Activated CD8-positive, alpha-beta memory T cell treated with anti-CD3 and anti-CD28 coated beads, Interleukin-2, amount 10 ng/mL, durations not matched to agents 7 days and 5 days (primary cell): ENCODE data around the gene PARP6. TPM values are rescaled to one million over a fixed set of nuclear protein-coding genes. Genes with fewer than 3 reads are reported as not detected.

ENCODE experiments used
- ATAC-seq: fragments of 150-1000 bp; cut with Tn5 transposase; one replicate; pipeline ENCODE4 v1.10.0; 2021; ENCODE audit warnings: moderate library complexity
- CTCF ChIA-PET: fragments of 350-600 bp; sonication (Branson Sonifier 250); formaldehyde crosslinking; loops from one replicate; lab custom pipeline; 2021; ENCODE audit warnings: antibody characterized with exemption; lab: Charles Lee
- DNase-seq: peaks from one replicate; pipeline ENCODE4 v3.0.0-alpha.2; 2020
- H3K27ac Mint-ChIP-seq: one replicate; pipeline ENCODE4 v1.8.0; 2021; ENCODE audit warnings: mild to moderate bottlenecking, mixed read lengths
- H3K27me3 Mint-ChIP-seq: one replicate; pipeline ENCODE4 v1.8.0; 2021; ENCODE audit warnings: mixed read lengths
- H3K36me3 Mint-ChIP-seq: one replicate; pipeline ENCODE4 v1.8.0; 2021; ENCODE audit warnings: mild to moderate bottlenecking, mixed read lengths
- H3K4me1 Mint-ChIP-seq: one replicate; pipeline ENCODE4 v1.8.0; 2021; ENCODE audit warnings: mixed read lengths
- H3K4me3 Mint-ChIP-seq: one replicate; pipeline ENCODE4 v1.8.0; 2021; ENCODE audit warnings: mild to moderate bottlenecking, moderate library complexity, mixed read lengths
- H3K9me3 Mint-ChIP-seq: one replicate; pipeline ENCODE4 v1.8.0; 2022; ENCODE audit warnings: low read depth, mixed read lengths
- total RNA-seq, 2 experiments: library from RNA; stranded (reverse); gene quantifications; one replicate each; pipeline ENCODE4 v1.2.3, GENCODE V29; 2021

The PARP6 gene
- total RNA-seq: 10 to 100 TPM; 55.5 to 66.6 TPM

GRCh38 chr15:72272213-72272996 lies at the start of gene PARP6:
PARP6 (minus strand) TSS chr15:72272554; CDS start chr15:72267477, 5,077 bp downstream.
- H3K9me3 Mint-ChIP-seq: no peaks in the 10 kb centered on the region
- peaks cover 28% of the 10 kb centered on the region for H3K4me1 Mint-ChIP-seq
- DNase-seq: peak; percentile 98
- H3K36me3 Mint-ChIP-seq: peaks cover 6% of the 10 kb centered on the region
- peak within 1 kb of the TSS; percentile 82 for H3K4me3 Mint-ChIP-seq
- peak; percentile 99 for ATAC-seq
- peak within 1 kb of the TSS; percentile 87 for H3K27ac Mint-ChIP-seq
- no peaks in the 10 kb centered on the region for H3K27me3 Mint-ChIP-seq
- CTCF ChIA-PET: interaction anchor here (0.9 to 2.1 kb wide), 9 partner anchors 12 to 399 kb away, joined by 3 to 10 read pairs (median 4); no protein-coding TSS in a partner anchor

- Mint-ChIP-seq H3K27ac (peak within 1 kb of the TSS; percentile 39), H3K4me1 (peaks cover 12% of the 10 kb centered on the region), H3K27me3 (peaks cover 30% of the 10 kb centered on the region), H3K4me3 (peak within 1 kb of the TSS; percentile 75), H3K36me3 (no peaks in the 10 kb centered on the region), H3K9me3 (peaks cover 3% of the 10 kb centered on the region)
- ATAC-seq (peak; percentile 87), DNase-seq (peak; percentile 83)
- CTCF ChIA-PET: interaction anchor here (1.3 kb wide), 1 partner anchor 93 kb away, joined by 4 read pairs; no protein-coding TSS in a partner anchor
Measured at GRCh38 chr15:72319985-72320671, 47.8 kb upstream of the PARP6 start, which contains the start of gene CELF6. CELF6 (minus strand) TSS chr15:72320157; CDS start chr15:72319874, 283 bp downstream.

GRCh38 chr15:72319360-72319984 lies 47.1 kb upstream of the PARP6 start:
- peaks cover 30% of the 10 kb centered on the region for H3K27me3 Mint-ChIP-seq
- ATAC-seq (peak; percentile 71), DNase-seq (peak; percentile 60)
- CTCF ChIA-PET: no interaction called here
- H3K4me3 Mint-ChIP-seq: peak overlapping the region; percentile 48
- peaks cover 12% of the 10 kb centered on the region for H3K4me1 Mint-ChIP-seq
- peaks cover 3% of the 10 kb centered on the region for H3K9me3 Mint-ChIP-seq
- no peaks in the 10 kb centered on the region for H3K36me3 Mint-ChIP-seq
- H3K27ac Mint-ChIP-seq: no peak overlapping the region

- CTCF ChIA-PET: no interaction called here
- Mint-ChIP-seq H3K4me3 (peak overlapping the region; percentile 6), H3K27ac (no peak overlapping the region), H3K27me3 (peaks cover 30% of the 10 kb centered on the region), H3K4me1 (peaks cover 12% of the 10 kb centered on the region), H3K9me3 (no peaks in the 10 kb centered on the region), H3K36me3 (no peaks in the 10 kb centered on the region)
- ATAC-seq: no peak
- DNase-seq: no peak
Measured at GRCh38 chr15:72318408-72318942, 46.1 kb upstream of the PARP6 start.

GRCh38 chr15:72315706-72316370 lies 43.5 kb upstream of the PARP6 start:
- H3K27me3 Mint-ChIP-seq: peaks cover 28% of the 10 kb centered on the region
- H3K4me1 Mint-ChIP-seq: peaks cover 10% of the 10 kb centered on the region
- no peak for ATAC-seq
- H3K9me3 Mint-ChIP-seq: no peaks in the 10 kb centered on the region
- CTCF ChIA-PET: no interaction called here
- H3K36me3 Mint-ChIP-seq: no peaks in the 10 kb centered on the region
- no peak for DNase-seq
- no peak overlapping the region for H3K4me3 Mint-ChIP-seq
- no peak overlapping the region for H3K27ac Mint-ChIP-seq

- ATAC-seq (no peak), DNase-seq (no peak)
- Mint-ChIP-seq H3K27me3 (peaks cover 19% of the 10 kb centered on the region), H3K9me3 (no peaks in the 10 kb centered on the region), H3K36me3 (no peaks in the 10 kb centered on the region), H3K27ac (no peak overlapping the region), H3K4me3 (no peak overlapping the region), H3K4me1 (no peaks in the 10 kb centered on the region)
- CTCF ChIA-PET: interaction anchor here (0.7 to 2.3 kb wide), 7 partner anchors 10 to 372 kb away, joined by 3 to 12 read pairs (median 3); partner anchors contain the start of gene HEXA
Measured at GRCh38 chr15:72313881-72314280, 41.5 kb upstream of the PARP6 start.

GRCh38 chr15:72313448-72313840 lies 41.1 kb upstream of the PARP6 start:
- Mint-ChIP-seq H3K4me1 (no peaks in the 10 kb centered on the region), H3K4me3 (no peak overlapping the region), H3K36me3 (no peaks in the 10 kb centered on the region), H3K9me3 (no peaks in the 10 kb centered on the region), H3K27me3 (peaks cover 14% of the 10 kb centered on the region), H3K27ac (no peak overlapping the region)
- ATAC-seq (no peak), DNase-seq (no peak)
- CTCF ChIA-PET: interaction anchor here (0.7 to 2.4 kb wide), 23 partner anchors 8 to 438 kb away, joined by 3 to 14 read pairs (median 4); partner anchors contain the start of gene HEXA

- DNase-seq (peak; percentile 78), ATAC-seq (peak; percentile 98)
- Mint-ChIP-seq H3K4me3 (no peak overlapping the region), H3K9me3 (no peaks in the 10 kb centered on the region), H3K4me1 (no peaks in the 10 kb centered on the region), H3K27me3 (peaks cover 13% of the 10 kb centered on the region), H3K27ac (no peak overlapping the region), H3K36me3 (no peaks in the 10 kb centered on the region)
- CTCF ChIA-PET: interaction anchor here (0.8 to 2.4 kb wide), 29 partner anchors 9 to 439 kb away, joined by 3 to 14 read pairs (median 4); partner anchors contain the start of gene HEXA
Measured at GRCh38 chr15:72312605-72313447, 40.5 kb upstream of the PARP6 start.

GRCh38 chr15:72307026-72307425 lies 34.7 kb upstream of the PARP6 start:
- H3K9me3 Mint-ChIP-seq: no peaks in the 10 kb centered on the region
- peak; percentile 30 for DNase-seq
- ATAC-seq: no peak
- H3K36me3 Mint-ChIP-seq: no peaks in the 10 kb centered on the region
- CTCF ChIA-PET: no interaction called here
- no peaks in the 10 kb centered on the region for H3K27me3 Mint-ChIP-seq
- H3K4me3 Mint-ChIP-seq: no peak overlapping the region
- no peak overlapping the region for H3K27ac Mint-ChIP-seq
- H3K4me1 Mint-ChIP-seq: peaks cover 8% of the 10 kb centered on the region

- CTCF ChIA-PET: no interaction called here
- DNase-seq: peak; percentile 78
- H3K36me3 Mint-ChIP-seq: no peaks in the 10 kb centered on the region
- H3K9me3 Mint-ChIP-seq: no peaks in the 10 kb centered on the region
- no peaks in the 10 kb centered on the region for H3K27me3 Mint-ChIP-seq
- no peak overlapping the region for H3K27ac Mint-ChIP-seq
- H3K4me3 Mint-ChIP-seq: no peak overlapping the region
- peaks cover 8% of the 10 kb centered on the region for H3K4me1 Mint-ChIP-seq
- peak; percentile 82 for ATAC-seq
Measured at GRCh38 chr15:72306211-72306785, 33.9 kb upstream of the PARP6 start.

- Mint-ChIP-seq H3K36me3 (no peaks in the 10 kb centered on the region), H3K27me3 (no peaks in the 10 kb centered on the region), H3K27ac (no peak overlapping the region), H3K4me3 (no peak overlapping the region), H3K4me1 (peaks cover 8% of the 10 kb centered on the region), H3K9me3 (no peaks in the 10 kb centered on the region)
- CTCF ChIA-PET: interaction anchor here (1.0 kb wide), 1 partner anchor 108 kb away, joined by 3 read pairs; no protein-coding TSS in a partner anchor
- DNase-seq (peak; percentile 27), ATAC-seq (no peak)
Measured at GRCh38 chr15:72304596-72304995, 32.2 kb upstream of the PARP6 start.
